ENCODE results near the gene ATG10. TPM values are rescaled to one million over a fixed set of nuclear protein-coding genes. Genes with fewer than 3 reads are reported as not detected.
"Not testable (repeated sequence)": the region's sequence is repeated elsewhere in the genome, so short reads cannot be mapped to it uniquely, and the experiment has no call there.

The ATG10 gene
- total RNA-seq (14.5 TPM), polyA plus RNA-seq (6.1 TPM)

- WGBS = under 1% methylated on average over 77 of the region's 77 CpGs
- no peaks in the 10 kb centered on the region for H3K4me1 ChIP-seq (ENCODE audit: insufficient read depth)
- peak; percentile 73 for DNase-seq (ENCODE audit: extremely low spot score)
- H3K36me3 ChIP-seq (ENCODE audit: insufficient read depth) = peaks cover 3% of the 10 kb centered on the region
- H3K27ac ChIP-seq (ENCODE audit: low read depth) = peak within 1 kb of the TSS; percentile 95
- peak within 1 kb of the TSS; percentile 55 for H3K4me3 ChIP-seq (ENCODE audit: low read depth, low read length)
Measured at GRCh38 chr5:81971712-81972491, at the start of gene ATG10. Gene ATG10 (plus strand): TSS chr5:81972023. CDS start chr5:81987571, 15,548 bp downstream.

- WGBS = 75% methylated on average over 4 of the region's 4 CpGs
- no peak overlapping the region for H3K27ac ChIP-seq (ENCODE audit: low read depth)
- no peaks in the 10 kb centered on the region for H3K36me3 ChIP-seq (ENCODE audit: insufficient read depth)
- no peaks in the 10 kb centered on the region for H3K4me1 ChIP-seq (ENCODE audit: insufficient read depth)
- H3K4me3 ChIP-seq (ENCODE audit: low read depth, low read length) = no peak overlapping the region
- DNase-seq (ENCODE audit: extremely low spot score) = no peak
Measured at GRCh38 chr5:81922854-81923279, 49.0 kb upstream of the ATG10 start.

GRCh38 chr5:81924442-81924841 is 47.4 kb upstream of the ATG10 start:
- DNase-seq (ENCODE audit: extremely low spot score) = no peak
- no peak overlapping the region for H3K4me3 ChIP-seq (ENCODE audit: low read depth, low read length)
- H3K27ac ChIP-seq (ENCODE audit: low read depth) = no peak overlapping the region
- H3K36me3 ChIP-seq (ENCODE audit: insufficient read depth) = no peaks in the 10 kb centered on the region
- no peaks in the 10 kb centered on the region for H3K4me1 ChIP-seq (ENCODE audit: insufficient read depth)
- 28% methylated on average over 4 of the region's 4 CpGs for WGBS

GRCh38 chr5:81925009-81925408 is 46.8 kb upstream of the ATG10 start:
- WGBS = 87% methylated on average over 4 of the region's 4 CpGs
- Histone ChIP-seq H3K4me1 (ENCODE audit: insufficient read depth) (no peaks in the 10 kb centered on the region), H3K27ac (ENCODE audit: low read depth) (no peak overlapping the region), H3K36me3 (ENCODE audit: insufficient read depth) (no peaks in the 10 kb centered on the region), H3K4me3 (ENCODE audit: low read depth, low read length) (no peak overlapping the region)
- no peak for DNase-seq (ENCODE audit: extremely low spot score)

- DNase-seq (ENCODE audit: extremely low spot score) = no peak
- H3K27ac ChIP-seq (ENCODE audit: low read depth) = no peak overlapping the region
- no peaks in the 10 kb centered on the region for H3K4me1 ChIP-seq (ENCODE audit: insufficient read depth)
- 85% methylated on average over 7 of the region's 7 CpGs for WGBS
- no peaks in the 10 kb centered on the region for H3K36me3 ChIP-seq (ENCODE audit: insufficient read depth)
- no peak overlapping the region for H3K4me3 ChIP-seq (ENCODE audit: low read depth, low read length)
Measured at GRCh38 chr5:81925981-81926380, 45.8 kb upstream of the ATG10 start.

- whole genome bisulfite sequencing = 41% methylated on average over 1 of the region's 1 CpG
- no peaks in the 10 kb centered on the region for H3K36me3 ChIP-seq (ENCODE audit: insufficient read depth)
- no peak overlapping the region for H3K27ac ChIP-seq (ENCODE audit: low read depth)
- H3K4me3 ChIP-seq (ENCODE audit: low read depth, low read length) = no peak overlapping the region
- no peaks in the 10 kb centered on the region for H3K4me1 ChIP-seq (ENCODE audit: insufficient read depth)
- DNase-seq (ENCODE audit: extremely low spot score) = no peak
Measured at GRCh38 chr5:81936066-81936465, 35.8 kb upstream of the ATG10 start.

GRCh38 chr5:81936750-81937149 is 35.1 kb upstream of the ATG10 start:
- H3K4me1 ChIP-seq (ENCODE audit: insufficient read depth) = no peaks in the 10 kb centered on the region
- no peaks in the 10 kb centered on the region for H3K36me3 ChIP-seq (ENCODE audit: insufficient read depth)
- no peak overlapping the region for H3K27ac ChIP-seq (ENCODE audit: low read depth)
- no peak overlapping the region for H3K4me3 ChIP-seq (ENCODE audit: low read depth, low read length)
- no peak for DNase-seq (ENCODE audit: extremely low spot score)

- H3K36me3 ChIP-seq (ENCODE audit: insufficient read depth) = no peaks in the 10 kb centered on the region
- DNase-seq (ENCODE audit: extremely low spot score) = no peak
- no peak overlapping the region for H3K4me3 ChIP-seq (ENCODE audit: low read depth, low read length)
- 93% methylated on average over 1 of the region's 1 CpG for WGBS
- H3K27ac ChIP-seq (ENCODE audit: low read depth) = no peak overlapping the region
- no peaks in the 10 kb centered on the region for H3K4me1 ChIP-seq (ENCODE audit: insufficient read depth)
Measured at GRCh38 chr5:81942746-81943145, 29.1 kb upstream of the ATG10 start.

- WGBS = 65% methylated on average over 3 of the region's 3 CpGs
- H3K4me3 ChIP-seq (ENCODE audit: low read depth, low read length) = no peak overlapping the region
- H3K27ac ChIP-seq (ENCODE audit: low read depth) = no peak overlapping the region
- no peaks in the 10 kb centered on the region for H3K36me3 ChIP-seq (ENCODE audit: insufficient read depth)
- DNase-seq (ENCODE audit: extremely low spot score) = no peak
- no peaks in the 10 kb centered on the region for H3K4me1 ChIP-seq (ENCODE audit: insufficient read depth)
Measured at GRCh38 chr5:81948349-81948748, 23.5 kb upstream of the ATG10 start.

- no peak for DNase-seq (ENCODE audit: extremely low spot score)
- Histone ChIP-seq H3K36me3 (ENCODE audit: insufficient read depth) (no peaks in the 10 kb centered on the region), H3K4me3 (ENCODE audit: low read depth, low read length) (no peak overlapping the region), H3K4me1 (ENCODE audit: insufficient read depth) (no peaks in the 10 kb centered on the region), H3K27ac (ENCODE audit: low read depth) (no peak overlapping the region)
- WGBS = 81% methylated on average over 3 of the region's 3 CpGs
Measured at GRCh38 chr5:81949462-81949861, 22.4 kb upstream of the ATG10 start.

- no peak for DNase-seq (ENCODE audit: extremely low spot score)
- WGBS = 14% methylated on average over 1 of the region's 1 CpG
- H3K27ac ChIP-seq (ENCODE audit: low read depth) = no peak overlapping the region
- no peaks in the 10 kb centered on the region for H3K4me1 ChIP-seq (ENCODE audit: insufficient read depth)
- no peak overlapping the region for H3K4me3 ChIP-seq (ENCODE audit: low read depth, low read length)
- no peaks in the 10 kb centered on the region for H3K36me3 ChIP-seq (ENCODE audit: insufficient read depth)
Measured at GRCh38 chr5:81950996-81951395, 20.8 kb upstream of the ATG10 start.

- not testable (repeated sequence) for H3K36me3 ChIP-seq (ENCODE audit: insufficient read depth); DNase-seq (ENCODE audit: extremely low spot score); H3K27ac ChIP-seq (ENCODE audit: low read depth); H3K4me3 ChIP-seq (ENCODE audit: low read depth, low read length); H3K4me1 ChIP-seq (ENCODE audit: insufficient read depth)
- 75% methylated on average over 8 of the region's 8 CpGs for WGBS
Measured at GRCh38 chr5:81954796-81955195, 17.0 kb upstream of the ATG10 start.

- H3K4me1 ChIP-seq (ENCODE audit: insufficient read depth); H3K4me3 ChIP-seq (ENCODE audit: low read depth, low read length); DNase-seq (ENCODE audit: extremely low spot score); H3K36me3 ChIP-seq (ENCODE audit: insufficient read depth); H3K27ac ChIP-seq (ENCODE audit: low read depth): not testable (repeated sequence)
- 67% methylated on average over 2 of the region's 2 CpGs for WGBS
Measured at GRCh38 chr5:81958129-81958528, 13.7 kb upstream of the ATG10 start.

GRCh38 chr5:81961651-81962440 is 10.0 kb upstream of the ATG10 start:
- Histone ChIP-seq H3K4me1 (ENCODE audit: insufficient read depth) (no peaks in the 10 kb centered on the region), H3K36me3 (ENCODE audit: insufficient read depth) (no peaks in the 10 kb centered on the region), H3K27ac (ENCODE audit: low read depth) (no peak overlapping the region), H3K4me3 (ENCODE audit: low read depth, low read length) (no peak overlapping the region)
- DNase-seq (ENCODE audit: extremely low spot score) = no peak
- WGBS = 76% methylated on average over 9 of the region's 9 CpGs

Measured in urinary bladder (tissue), 4 donors.